ENCODE data around the gene NGDN.
"Not testable (repeated sequence)": the region's sequence is repeated elsewhere in the genome, so short reads cannot be mapped to it uniquely, and the experiment has no call there.

NGDN gene

DNA sequence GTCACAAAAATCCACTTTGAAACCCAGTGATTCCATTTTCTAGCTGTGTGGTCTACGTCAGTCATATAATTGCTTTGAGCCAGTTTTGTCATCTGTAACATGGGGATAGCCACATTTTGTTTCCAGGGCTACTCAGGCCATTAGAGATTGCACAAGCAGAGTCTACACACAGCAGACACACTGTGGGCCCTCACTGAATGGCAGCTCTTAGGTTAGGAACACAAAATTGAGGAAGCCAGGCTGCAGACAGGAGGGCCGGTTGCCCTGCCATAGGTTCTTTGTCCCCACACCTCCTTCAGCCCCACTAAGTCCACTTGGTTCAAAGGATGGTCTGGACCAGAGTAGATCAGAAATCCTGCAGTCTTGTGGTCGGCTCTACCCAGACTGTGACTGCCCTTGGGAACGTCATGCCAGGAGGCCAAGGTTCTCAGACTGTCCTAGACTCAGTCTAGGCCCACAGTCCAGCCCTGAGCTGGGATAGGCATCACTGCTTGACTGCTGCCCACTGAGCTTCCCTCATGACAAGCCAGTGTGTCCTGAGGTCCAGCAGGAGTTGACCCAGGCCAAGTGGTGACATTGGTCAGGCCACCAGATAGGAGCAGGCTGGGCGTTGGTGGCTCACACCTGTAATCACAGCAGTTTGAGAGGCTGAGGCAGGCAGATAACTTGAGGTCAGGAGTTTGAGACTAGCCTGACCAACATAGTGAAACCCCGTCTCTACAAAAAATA, 30.2 kb upstream of the NGDN start:
- no peak for DNase-seq

DNA sequence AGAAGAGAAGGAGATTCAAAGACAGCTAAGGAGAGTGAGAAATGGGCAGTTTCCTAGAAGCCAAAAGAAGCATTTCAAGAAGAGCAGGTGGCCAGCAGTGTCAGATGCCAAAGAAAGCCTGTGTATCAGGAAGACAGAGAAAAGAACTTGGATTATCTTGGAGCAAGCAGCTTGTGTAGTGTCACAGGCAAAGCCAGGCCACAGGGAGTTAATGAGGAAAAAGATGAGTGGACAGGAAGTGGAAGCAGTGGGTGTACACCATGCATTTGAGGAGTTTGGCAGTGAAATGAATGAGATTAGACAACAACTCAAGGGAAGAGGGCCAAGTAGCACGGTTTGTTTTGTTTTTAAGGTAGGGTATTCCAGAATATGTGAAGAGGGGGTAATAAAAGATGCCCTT, 28.4 kb upstream of the NGDN start:
- no peak for DNase-seq

DNA sequence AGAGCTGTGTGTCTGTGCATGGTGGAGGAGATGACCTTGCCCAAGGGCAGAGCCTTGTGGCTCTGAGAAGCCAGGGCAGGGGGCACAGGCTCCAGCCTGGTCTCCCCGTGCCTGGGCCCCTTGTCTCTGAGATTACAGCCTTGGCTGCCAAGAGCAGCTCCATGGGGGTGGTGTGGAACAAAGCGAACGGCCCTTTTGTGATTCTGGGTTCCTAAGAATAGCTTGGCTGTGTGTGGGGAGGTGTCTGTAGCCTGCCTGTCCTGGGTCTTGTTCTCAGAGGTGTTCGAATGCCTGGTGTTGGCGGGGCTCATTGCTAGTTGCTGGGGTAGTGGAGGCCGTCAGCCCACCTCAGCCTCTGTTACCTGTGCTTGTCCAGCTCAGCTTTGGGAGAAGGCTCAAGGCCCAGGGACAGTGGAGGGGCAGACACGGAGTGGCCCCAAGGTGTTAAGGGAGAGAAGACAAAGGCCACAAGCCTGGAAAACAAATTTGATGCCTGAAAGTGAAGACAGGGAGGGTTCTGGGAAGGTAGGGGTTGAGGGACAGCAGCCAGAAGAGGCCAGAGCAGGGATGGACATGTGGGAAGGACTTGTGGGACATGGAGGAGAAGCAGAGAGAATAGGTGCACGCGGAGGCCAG, 26.7 kb upstream of the NGDN start:
- no peak for DNase-seq

DNA sequence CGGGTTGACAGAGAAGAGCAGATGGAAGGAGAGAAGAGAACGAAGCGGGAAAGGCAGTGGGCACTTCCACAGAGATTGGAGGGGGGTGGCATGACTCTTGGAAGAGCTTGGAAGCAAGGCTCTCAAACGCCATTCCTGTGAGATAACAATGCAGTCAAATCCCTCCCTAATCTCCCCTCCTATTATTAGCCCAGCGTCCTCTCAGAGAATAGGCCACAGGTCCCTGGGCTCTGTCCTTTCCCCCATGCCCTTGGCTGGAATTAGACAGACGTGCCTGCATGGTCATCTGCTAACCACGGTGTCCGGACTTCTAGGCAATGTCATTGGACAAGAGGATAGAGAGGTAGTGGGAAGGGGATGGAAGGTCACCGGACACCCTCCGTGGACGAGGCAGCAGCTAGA, 26.1 kb upstream of the NGDN start:
- no peak for DNase-seq

DNA sequence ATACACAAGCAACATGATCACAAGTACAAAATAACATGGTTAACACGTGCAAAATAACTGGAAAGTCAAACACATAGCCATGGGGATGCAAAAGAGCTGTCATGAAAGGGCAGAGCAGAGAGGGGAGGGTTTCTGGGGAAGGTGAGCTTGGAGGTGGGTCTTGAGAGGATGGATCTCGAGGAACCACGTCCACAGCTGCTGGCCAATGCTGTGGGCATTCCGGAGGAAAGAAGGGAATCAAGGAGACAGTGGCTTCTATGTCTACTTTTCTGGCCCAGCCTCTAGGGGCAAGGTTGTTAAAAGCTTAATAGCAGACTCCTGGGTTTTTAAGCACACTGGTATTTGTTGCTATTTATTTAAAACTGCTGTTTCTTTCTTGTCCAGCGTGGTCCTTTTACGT, 25.6 kb upstream of the NGDN start:
- no peak for DNase-seq

DNA sequence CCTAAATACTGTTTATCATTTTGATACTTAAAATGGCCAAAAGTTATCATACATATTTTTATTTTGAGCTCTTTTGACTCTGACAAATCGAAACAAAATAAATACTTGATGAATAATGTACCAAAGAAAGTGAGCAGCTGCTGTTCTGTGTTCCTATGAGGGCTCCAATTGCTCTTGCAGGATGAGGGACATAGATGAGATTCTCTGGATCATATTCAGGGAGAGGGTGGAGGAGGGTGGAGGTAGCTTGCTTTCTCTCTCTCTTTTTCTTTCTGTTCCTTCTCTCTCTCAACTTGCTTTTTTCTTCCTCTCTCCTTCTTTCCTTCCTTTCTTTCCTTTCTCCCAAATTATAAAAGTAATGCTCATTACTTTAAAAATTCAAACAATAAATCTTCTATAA, 25.2 kb upstream of the NGDN start:
- DNase-seq = no peak

DNA sequence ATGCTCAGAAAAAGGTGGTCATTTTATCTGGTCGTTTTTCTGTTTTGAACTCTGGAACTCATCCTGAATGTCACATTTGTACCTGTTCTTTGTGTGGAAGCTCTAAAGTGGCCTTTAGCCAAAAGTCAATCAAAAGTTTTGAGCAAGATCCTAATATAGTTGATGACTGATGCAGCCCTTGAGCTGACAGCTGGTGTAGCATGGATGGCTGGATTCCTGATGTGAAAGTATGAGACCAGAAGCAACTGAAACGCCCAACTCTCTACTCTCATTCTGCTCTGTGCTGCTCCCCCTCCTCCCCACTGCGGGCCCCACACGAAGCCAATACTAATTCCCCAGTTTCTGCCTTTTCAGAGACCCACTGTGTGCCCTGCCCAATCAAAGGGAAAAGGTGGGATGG, 23.7 kb upstream of the NGDN start:
- DNase-seq = no peak

DNA sequence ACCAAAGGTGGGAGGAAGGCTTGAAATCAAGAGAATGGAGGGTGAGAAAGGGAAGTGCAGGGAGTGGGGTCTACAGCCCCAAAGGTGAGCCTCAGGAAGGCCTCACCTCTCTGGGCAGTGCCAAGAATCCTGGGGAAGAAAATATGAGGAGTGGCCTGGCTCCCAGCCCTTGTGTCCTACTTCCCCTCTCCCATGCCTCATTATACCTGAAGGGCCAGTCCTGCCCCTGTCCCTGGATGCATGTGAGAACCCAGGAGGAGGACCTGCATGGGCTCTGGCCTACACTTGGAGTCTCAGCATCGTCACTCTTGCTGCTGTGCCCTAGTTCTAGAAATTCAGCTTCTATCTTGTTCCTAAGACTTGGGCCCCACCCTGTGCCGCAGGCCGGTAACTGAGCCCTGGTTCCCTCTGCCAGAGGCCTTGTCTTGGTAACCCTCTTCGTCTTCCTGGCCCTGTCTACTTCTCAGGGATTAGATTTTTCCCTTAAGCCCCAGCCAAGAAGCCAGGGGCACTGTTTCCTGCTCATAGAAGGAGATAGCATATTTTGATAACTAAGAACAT, 23.1 kb upstream of the NGDN start:
- no peak for DNase-seq

DNA sequence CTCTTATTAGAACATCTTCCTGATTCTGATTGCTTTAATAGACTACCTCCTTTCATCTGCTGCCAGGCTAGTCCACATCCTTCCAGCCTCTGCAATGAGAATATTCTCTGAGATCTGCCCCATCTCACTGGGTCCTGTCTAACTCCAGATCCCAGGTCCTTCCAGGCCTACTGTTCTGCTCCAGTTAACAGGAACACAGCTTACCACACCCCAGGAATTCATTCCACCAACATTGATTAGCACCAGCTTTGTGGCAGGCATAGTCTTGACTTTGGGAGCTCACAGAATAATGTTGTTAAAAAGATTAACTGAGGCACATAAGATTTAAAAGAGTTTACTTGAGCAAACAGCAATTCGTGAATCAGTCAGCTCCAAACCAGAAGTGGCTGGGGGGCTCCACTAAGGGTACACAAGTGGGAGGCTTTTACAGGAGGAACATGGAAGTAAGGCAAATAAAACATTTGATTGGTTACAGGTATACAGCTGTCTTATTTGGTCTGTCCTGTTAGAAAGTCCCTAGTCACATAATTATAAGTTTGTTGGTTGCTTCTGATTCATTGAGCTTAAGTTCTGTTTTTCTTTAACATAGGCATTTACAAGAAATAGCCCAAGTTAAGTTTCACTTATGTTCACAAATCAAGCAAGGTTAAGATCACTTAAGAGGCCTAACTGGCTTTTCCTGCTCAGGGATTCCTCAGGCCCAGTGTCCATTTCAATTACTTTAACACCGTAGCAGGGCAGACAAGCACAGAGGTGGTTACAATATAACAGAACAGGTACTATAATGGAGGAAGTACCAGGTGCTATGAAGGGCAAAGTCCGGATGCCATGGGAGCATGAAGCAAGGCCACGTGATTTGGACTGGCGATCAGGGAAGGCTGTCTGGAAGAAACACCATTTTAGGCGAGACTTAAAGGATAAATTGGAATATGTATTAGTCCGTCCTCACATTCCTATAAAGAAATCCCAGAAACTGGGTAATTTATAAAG, 21.8 kb upstream of the NGDN start:
- no peak for DNase-seq

DNA sequence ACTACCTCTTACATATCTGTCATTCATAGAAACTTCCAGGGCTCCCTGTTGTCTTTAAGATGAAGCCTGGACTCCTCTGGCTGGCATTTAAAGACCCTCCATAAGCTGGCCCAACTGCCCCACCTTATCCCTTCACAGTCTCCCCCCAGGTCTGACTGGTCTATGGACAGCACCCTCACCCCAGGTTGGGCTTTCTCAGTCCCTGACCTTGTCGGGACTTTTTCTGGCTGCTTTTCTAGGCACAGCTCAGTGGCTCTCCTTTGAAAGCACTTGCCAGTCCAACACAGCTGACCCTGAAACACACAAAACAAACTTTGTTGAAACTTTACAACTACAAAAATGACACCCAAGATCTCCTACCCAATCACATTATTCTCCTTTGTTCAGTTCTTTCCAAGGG, 20.2 kb upstream of the NGDN start:
- DNase-seq = no peak

DNA sequence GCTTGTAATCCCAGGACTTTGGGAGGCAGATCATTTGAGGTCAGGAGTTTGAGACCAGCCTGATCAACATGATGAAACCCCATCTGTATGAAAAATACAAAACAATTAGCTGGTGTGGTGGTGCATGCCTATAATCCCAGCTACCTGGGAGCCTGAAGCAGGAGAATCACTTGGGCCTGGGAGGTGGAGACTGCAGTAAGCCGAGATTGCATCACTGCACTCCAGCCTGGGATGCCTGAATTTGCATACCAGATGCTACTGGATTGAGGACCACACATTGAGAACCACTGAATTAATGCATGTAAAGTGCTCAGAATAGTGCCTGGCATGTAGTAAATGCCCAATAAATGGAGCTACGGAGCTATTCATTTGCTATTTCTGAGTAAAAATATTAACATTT, 19.1 kb upstream of the NGDN start:
- no peak for DNase-seq

DNA sequence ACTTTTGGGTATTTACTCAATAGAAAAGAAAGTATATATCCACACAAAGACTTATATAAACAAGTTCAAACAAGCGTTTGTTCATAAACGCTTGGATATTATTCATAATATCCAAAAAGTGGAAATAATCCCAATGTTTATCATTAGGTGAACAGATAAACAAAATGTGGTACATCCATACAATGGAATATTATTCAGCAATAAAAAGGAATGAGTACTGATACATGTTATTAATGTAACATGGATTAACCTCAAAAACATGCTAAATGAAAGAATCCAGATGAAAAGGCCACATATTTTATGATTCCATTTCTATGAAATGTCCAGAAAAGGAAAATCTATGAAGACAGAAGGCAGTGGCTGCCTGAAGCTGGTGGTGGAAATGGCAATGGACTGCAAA, 17.3 kb upstream of the NGDN start:
- no peak for DNase-seq

DNA sequence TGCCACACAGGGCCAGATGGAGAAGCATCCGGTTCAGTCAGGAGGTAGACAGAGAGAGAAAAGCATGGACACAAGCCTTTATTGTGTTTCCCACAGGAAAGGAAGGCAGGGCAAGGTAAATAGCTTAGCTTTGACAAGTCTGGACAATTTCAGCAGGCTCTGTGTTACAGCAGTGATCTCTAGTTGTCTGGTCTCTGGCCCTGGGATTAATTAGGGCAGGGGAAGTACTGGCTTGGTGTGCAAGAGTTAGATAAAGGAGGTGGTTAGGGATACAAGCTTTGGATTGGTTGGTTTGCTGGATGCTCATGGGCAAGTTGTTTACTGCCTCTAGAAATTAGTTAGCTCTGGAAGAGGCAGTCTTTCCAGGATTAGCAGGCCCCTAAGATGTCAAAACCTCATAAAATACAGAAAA, 15.1 kb upstream of the NGDN start:
- DNase-seq = no peak

DNA sequence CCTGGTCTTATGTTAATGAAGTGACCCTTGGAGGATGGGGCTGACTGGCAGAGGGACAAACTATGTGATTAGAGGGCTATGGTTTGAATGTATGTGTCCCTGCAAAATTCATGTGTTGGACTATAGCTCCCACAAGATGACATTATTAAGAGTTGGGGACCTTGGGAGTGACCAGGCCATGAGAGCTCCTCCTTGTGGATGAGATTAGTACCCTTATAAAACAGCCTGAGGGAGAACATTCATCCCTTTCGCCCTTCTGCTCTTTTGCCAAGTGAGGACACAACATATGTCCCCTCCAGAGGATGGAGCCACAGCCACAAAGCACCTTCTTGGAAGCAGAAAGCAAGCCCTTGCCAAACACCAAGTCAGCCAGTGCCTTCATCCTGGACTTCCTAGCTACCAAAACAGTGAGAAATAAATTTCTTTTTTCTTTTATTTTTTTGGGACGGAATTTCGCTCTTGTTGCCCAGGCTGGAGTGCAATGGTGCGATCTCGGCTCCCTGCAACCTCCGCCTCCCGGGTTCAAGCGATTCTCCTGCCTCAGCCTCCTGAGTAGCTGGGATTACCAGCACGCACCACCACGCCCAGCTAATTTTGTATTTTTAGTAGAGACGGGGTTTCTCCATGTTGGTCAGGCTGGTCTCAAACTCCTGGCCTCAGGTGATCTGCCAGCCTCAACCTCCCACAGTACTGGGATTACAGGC, 12.5 kb upstream of the NGDN start:
- not testable (repeated sequence) for DNase-seq

DNA sequence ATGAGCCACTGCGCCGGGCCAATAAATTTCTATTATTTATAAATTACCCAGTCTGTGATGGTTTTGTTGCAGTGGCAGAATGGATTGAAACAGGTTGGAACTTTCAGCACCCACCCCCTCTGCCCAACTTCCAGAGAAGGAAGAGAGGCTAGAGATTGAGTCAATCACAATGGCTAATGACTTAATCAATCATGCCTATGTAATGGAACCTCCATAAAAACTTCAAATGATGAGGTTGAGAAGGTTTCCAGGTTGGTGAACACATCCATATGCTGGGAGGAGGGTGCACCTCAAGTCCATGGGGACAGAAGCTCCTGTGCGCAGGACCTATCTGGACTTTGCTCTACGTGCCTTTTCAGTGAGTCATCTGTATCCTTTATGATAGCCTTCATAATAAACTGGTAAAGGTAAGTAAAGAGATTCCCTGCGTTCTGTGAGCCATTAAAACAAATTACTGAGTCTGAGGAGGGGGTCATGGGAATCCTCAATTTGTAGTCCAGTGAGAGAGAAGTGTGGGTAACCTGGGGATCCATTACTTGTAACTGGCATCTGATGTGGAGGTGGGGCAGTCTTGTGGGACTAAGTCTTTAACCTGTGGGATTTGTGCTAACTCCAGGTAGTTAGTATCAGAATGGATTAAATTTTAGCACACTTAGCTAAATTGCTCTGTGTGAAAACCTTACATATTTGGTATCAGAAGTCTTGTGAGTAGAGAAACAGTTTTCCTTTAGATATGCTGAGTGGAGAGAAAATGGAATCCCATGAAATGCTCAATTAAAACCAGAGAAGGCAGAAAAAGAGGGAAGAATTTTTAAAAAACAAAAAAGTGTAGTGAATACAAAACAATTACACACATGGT, 11.7 kb upstream of the NGDN start:
- DNase-seq = no peak

DNA sequence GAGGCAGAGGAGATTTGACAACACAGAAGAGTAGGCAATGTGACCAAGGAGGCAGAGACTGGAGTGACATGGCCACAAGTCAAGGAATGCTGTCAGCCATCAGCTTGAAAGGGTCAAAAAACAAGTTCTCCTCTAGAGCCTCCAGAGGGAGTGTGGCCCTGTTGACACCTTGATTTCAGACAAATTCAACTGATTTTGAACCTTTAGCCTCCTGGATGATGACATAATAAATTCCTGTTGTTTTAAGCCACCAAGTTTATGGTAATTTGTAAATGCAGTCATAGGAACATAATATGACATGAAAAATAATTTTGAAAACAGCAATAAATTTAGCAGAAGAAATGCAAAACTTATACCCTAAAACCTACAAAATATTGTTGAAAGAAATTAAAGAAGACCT, 8.5 kb upstream of the NGDN start:
- DNase-seq = no peak

DNA sequence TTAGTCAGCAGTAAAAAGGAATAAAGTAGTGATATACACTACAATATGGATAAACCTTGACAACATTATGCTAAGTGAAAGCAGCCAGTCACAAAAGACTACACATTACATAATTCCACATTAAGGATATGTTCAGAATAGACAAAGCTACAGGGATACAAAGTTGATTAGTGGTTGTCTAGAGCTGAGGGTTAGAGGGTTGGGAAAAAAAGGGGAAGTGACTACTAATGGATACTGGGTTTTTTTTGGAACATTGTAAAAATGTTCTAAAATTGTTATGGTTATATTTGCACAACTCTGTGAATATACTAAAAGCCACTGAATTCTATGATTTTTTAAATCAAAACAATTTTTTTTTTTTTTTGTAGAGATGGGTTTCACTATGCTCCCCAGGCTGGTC, 4.8 kb upstream of the NGDN start:
- no peak for DNase-seq

DNA sequence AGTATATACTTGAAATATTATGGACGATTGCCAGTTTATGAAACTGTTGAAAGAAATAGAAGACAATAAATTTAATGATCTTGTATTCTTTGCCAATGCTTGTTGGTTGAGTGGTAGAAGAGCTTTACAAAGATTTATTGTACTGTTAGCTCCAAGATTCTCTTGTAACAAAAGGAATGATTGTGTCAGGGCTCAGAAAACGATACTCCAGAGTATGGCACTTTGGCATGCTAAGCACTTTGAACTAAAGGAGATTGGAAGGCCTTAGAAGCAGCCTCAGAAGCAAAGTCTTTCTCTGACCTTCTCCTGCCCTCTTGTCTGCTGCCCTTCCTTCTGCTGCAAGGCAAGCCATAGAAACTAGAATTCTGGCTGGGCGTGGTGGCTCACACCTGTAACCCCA, 4.2 kb upstream of the NGDN start:
- DNase-seq = no peak

DNA sequence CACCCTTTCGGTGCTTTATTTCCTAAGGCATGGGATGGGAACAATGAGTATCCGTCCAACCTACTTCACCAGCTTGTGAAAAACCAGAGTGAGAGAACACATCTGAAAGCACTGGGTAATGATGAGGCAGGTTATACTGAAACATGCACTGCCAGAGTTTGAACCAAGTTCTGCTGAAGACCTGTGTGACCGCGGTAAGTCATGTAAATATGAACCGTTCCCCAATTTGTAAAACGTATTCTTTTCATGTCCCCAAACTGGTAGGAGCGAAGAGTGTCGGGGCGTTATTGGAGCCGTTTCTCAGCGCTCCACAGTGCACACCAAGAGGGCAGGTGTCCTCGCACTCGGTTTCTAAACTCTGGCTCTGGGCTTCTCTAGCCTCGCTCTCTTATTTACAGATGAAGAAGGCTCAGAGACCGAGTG, 788 bp upstream of the NGDN start:
- no peak for DNase-seq

DNA sequence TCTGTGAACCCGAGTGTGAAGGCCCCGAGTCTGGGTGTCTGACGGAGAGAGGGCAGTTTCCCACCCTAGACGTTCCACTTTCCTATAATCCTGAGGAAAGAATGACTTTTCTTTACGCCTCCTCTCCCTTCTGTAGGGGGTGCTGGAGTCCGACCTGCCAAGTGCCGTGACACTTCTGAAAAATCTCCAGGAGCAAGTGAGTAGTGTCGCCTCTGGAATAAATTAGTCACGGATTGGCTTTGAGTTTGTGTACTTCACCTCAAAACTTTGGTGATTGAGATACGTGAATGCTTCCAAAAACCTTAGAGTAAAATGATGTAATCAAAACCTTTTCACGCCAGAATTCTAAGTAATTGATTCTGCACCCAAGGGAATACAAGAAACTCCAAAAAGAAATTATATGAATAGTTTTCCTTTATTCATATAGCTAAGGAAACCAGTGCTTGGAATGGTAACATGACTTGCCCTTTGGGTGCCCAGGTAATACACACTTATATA, 452 bp downstream of the NGDN start:
- no peak for DNase-seq

DNA sequence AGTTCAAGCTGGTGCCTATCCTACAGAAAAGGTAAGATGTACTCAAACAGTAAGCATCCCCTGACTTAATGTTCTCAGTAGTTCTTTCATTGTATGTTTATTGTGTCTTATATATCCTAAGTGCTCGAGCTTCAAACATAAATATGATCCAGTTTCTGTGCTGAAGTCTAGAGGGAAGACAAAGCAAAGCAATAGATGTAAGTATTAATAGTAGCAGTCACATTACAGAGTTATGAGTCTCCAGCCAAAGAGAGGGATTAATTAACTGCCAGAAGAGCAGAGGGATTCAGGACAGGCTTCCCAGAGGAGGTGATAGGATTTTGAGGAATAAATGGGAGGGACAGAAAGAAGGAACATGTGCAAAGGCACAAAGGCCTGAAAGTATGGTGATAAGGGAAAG, 1.4 kb downstream of the NGDN start:
- no peak for DNase-seq
